HG03039 (cell line): ENCODE data around the gene SLC12A2.

Experiments
- ATAC-seq: cut with Tn5 transposase; IDR thresholded peaks from one replicate; pipeline ENCODE4 v1.9.1; 2021; ENCODE audit warnings: mild to moderate bottlenecking, moderate library complexity; ENCODE audit not compliant: unreplicated experiment

The SLC12A2 gene

GRCh38 chr5:128158342-128158741 is 74.8 kb downstream of the SLC12A2 start:
- no peak for ATAC-seq

GRCh38 chr5:128163991-128164390 is 80.4 kb downstream of the SLC12A2 start:
- no peak for ATAC-seq

- no peak for ATAC-seq
Measured at GRCh38 chr5:128169401-128170017, 85.9 kb downstream of the SLC12A2 start.

- no peak for ATAC-seq
Measured at GRCh38 chr5:128172102-128172501, 88.5 kb downstream of the SLC12A2 start.

- no peak for ATAC-seq
Measured at GRCh38 chr5:128174951-128175350, 91.4 kb downstream of the SLC12A2 start.

GRCh38 chr5:128192368-128192767 is 108.8 kb downstream of the SLC12A2 start:
- no peak for ATAC-seq

- no peak for ATAC-seq
Measured at GRCh38 chr5:128193665-128194390, 110.3 kb downstream of the SLC12A2 start.

GRCh38 chr5:128195316-128195715 is 111.8 kb downstream of the SLC12A2 start:
- no peak for ATAC-seq

- ATAC-seq: no peak
Measured at GRCh38 chr5:128196080-128196479, 112.5 kb downstream of the SLC12A2 start.

GRCh38 chr5:128196791-128197190 is 113.2 kb downstream of the SLC12A2 start:
- no peak for ATAC-seq

GRCh38 chr5:128197896-128198522 is 114.4 kb downstream of the SLC12A2 start:
- no peak for ATAC-seq

- no peak for ATAC-seq
Measured at GRCh38 chr5:128199104-128199503, 115.5 kb downstream of the SLC12A2 start.

- no peak for ATAC-seq
Measured at GRCh38 chr5:128199611-128200010, 116.0 kb downstream of the SLC12A2 start.

- peak; percentile 95 for ATAC-seq
Measured at GRCh38 chr5:128201065-128201926, 117.7 kb downstream of the SLC12A2 start.

- no peak for ATAC-seq
Measured at GRCh38 chr5:128202320-128202719, 118.8 kb downstream of the SLC12A2 start.

- no peak for ATAC-seq
Measured at GRCh38 chr5:128208436-128208835, 124.9 kb downstream of the SLC12A2 start.

GRCh38 chr5:128212191-128212806 is 128.7 kb downstream of the SLC12A2 start:
- no peak for ATAC-seq

GRCh38 chr5:128213340-128213739 is 129.8 kb downstream of the SLC12A2 start:
- ATAC-seq: no peak

GRCh38 chr5:128213833-128214232 is 130.3 kb downstream of the SLC12A2 start:
- ATAC-seq: no peak

- no peak for ATAC-seq
Measured at GRCh38 chr5:128216285-128216684, 132.7 kb downstream of the SLC12A2 start.
